HCT116 (cell line): ENCODE results near the gene RIN3. TPM values are rescaled to one million over a fixed set of nuclear protein-coding genes. Genes with fewer than 3 reads are reported as not detected.
A peak's percentile ranks its signal among the peaks of the same experiment; 100 is the strongest.

ENCODE experiments used
- ATAC-seq: fragments of 200-7000 bp; cut with Tn5 transposase; 2 replicates; pipeline ENCODE4 v1.9.1; 2020; ENCODE audit warnings: mild to moderate bottlenecking, moderate library complexity
- BruUV-seq: library from RNA; stranded (reverse); fragments of 400-500 nt; replicated peaks from 2 replicates; lab custom pipeline; 2021; lab: Mats Ljungman, UMichigan
- CTCF ChIA-PET: fragments of 300-600 bp; sonication (Branson Sonifier 250); formaldehyde crosslinking; loops from one replicate; lab custom pipeline; 2021; ENCODE audit warnings: antibody characterized with exemption; lab: Charles Lee
- POLR2A ChIA-PET: fragments of 300-600, 350-600 bp; sonication (Branson Sonifier 250); formaldehyde crosslinking; loops from one replicate; lab custom pipeline; 2021; ENCODE audit warnings: antibody characterized with exemption; lab: Charles Lee
- RAD21 ChIA-PET, 2 experiments: fragments of 300-600 bp; sonication (Branson Sonifier 250); formaldehyde crosslinking; loops; one replicate each; lab custom pipeline; 2023; ENCODE audit warnings: low total read pairs in 2 of 2; ENCODE audit not compliant: uncharacterized antibody in 2 of 2, unreplicated experiment in 2 of 2, low non-redundant PET in 1 of 2; lab: Charles Lee
- DNase-seq: peaks from one replicate; pipeline ENCODE4 v3.0.0-alpha.2; 2010; ENCODE audit warnings: low read depth, low spot score
- H2AFZ ChIP-seq: fragments of 200-600 bp; shearing (Covaris generic), sonication (generic); 2 replicates; pipeline ENCODE4 v1.6.1; 2017; ENCODE audit warnings: low read depth, mixed run types, mixed read lengths, antibody characterized with exemption, low read length; ENCODE audit not compliant: poor library complexity, severe bottlenecking
- H3K27ac ChIP-seq: 2 replicates; pipeline ENCODE4 v1.5.1; 2012; ENCODE audit warnings: low read depth, low read length
- H3K27me3 ChIP-seq: fragments of 200-600 bp; sonication (generic); 2 replicates; pipeline ENCODE4 v1.6.1; 2016; ENCODE audit warnings: mixed run types, low read length, mixed read lengths; ENCODE audit not compliant: insufficient read depth
- H3K36me3 ChIP-seq, 2 experiments: fragments of 200-500 bp in 1 of 2; fragments of 200-600 bp in 1 of 2; sonication (Bioruptor generic) in 1 of 2; sonication (generic) in 1 of 2; 2 replicates each; pipeline versions ENCODE4 v1.5.1 to v1.6.1; 2014 to 2016; ENCODE audit warnings: low read length in 2 of 2, inconsistent platforms in 1 of 2, mixed read lengths in 1 of 2, mixed run types in 1 of 2; ENCODE audit not compliant: insufficient read depth in 2 of 2, control insufficient read depth in 1 of 2
- H3K4me1 ChIP-seq, 2 experiments: fragments of 200-600 bp in 1 of 2; sonication (generic) in 1 of 2; 2 replicates each; pipeline versions ENCODE4 v1.5.1 to v1.6.1; 2012 to 2017; ENCODE audit warnings: low read length in 2 of 2, inconsistent platforms in 1 of 2, mild to moderate bottlenecking in 1 of 2, mixed read lengths in 1 of 2, mixed run types in 1 of 2, moderate library complexity in 1 of 2; ENCODE audit not compliant: insufficient read depth in 2 of 2, control insufficient read depth in 1 of 2
- H3K4me2 ChIP-seq: fragments of 200-600 bp; sonication (generic); 2 replicates; pipeline ENCODE4 v1.6.1; 2017; ENCODE audit warnings: mixed run types, low read length, mixed read lengths
- H3K4me3 ChIP-seq, 2 experiments: fragments of 200-600 bp in 1 of 2; sonication (generic) in 1 of 2; replicated peaks in 1 of 2; 2 replicates each; pipeline ENCODE4 v1.5.1; 2011 to 2016; ENCODE audit warnings: low read length in 2 of 2, control low read depth in 1 of 2, low read depth in 1 of 2, mild to moderate bottlenecking in 1 of 2, mixed read lengths in 1 of 2, mixed run types in 1 of 2
- H3K79me2 ChIP-seq: fragments of 200-600 bp; sonication (generic); 2 replicates; pipeline ENCODE4 v1.6.1; 2017; ENCODE audit warnings: mild to moderate bottlenecking, mixed run types, low read length, moderate library complexity, mixed read lengths; ENCODE audit not compliant: insufficient read depth
- H3K9ac ChIP-seq: fragments of 200-600 bp; sonication (generic); 2 replicates; pipeline ENCODE4 v1.6.1; 2016; ENCODE audit warnings: low read length, mixed read lengths
- H3K9me2 ChIP-seq: fragments of 200-600 bp; sonication (generic), shearing (Covaris generic); 2 replicates; pipeline ENCODE4 v1.6.1; 2017; ENCODE audit warnings: mixed run types, mild to moderate bottlenecking, moderate library complexity; ENCODE audit not compliant: insufficient read depth
- H3K9me3 ChIP-seq, 2 experiments: fragments of 200-500 bp in 1 of 2; fragments of 200-600 bp in 1 of 2; sonication (Bioruptor generic) in 1 of 2; sonication (generic) in 1 of 2; 2 replicates each; pipeline ENCODE4 v1.6.1; 2014 to 2017; ENCODE audit warnings: low read length in 2 of 2, mixed read lengths in 2 of 2, inconsistent platforms in 1 of 2, low read depth in 1 of 2, mild to moderate bottlenecking in 1 of 2, mixed run types in 1 of 2, moderate library complexity in 1 of 2; ENCODE audit not compliant: control insufficient read depth in 1 of 2, insufficient read depth in 1 of 2
- H4K20me1 ChIP-seq: fragments of 200-600 bp; sonication (generic), shearing (Covaris generic); 2 replicates; pipeline ENCODE4 v1.6.1; 2017; ENCODE audit warnings: mixed run types, mild to moderate bottlenecking, moderate library complexity; ENCODE audit not compliant: insufficient read depth
- ATF3 ChIP-seq: IDR thresholded peaks from 2 replicates; pipeline ENCODE4 v1.6.1; 2012
- CBX3 ChIP-seq: IDR thresholded peaks from 2 replicates; pipeline ENCODE4 v1.6.1; 2012; ENCODE audit warnings: low read depth
- CTCF ChIP-seq, 3 experiments: fragments of 200-600 bp in 1 of 3; sonication (generic) in 1 of 3; IDR thresholded peaks in 2 of 3; conservative IDR thresholded peaks in 1 of 3; 2 replicates each; pipeline ENCODE4 v1.5.1; 2012 to 2017; ENCODE audit warnings: low read depth in 2 of 3, low read length in 2 of 3, antibody characterized with exemption in 1 of 3, borderline replicate concordance in 1 of 3, control low read depth in 1 of 3, mild to moderate bottlenecking in 1 of 3, mixed read lengths in 1 of 3, mixed run types in 1 of 3, moderate library complexity in 1 of 3; ENCODE audit not compliant: insufficient read depth in 1 of 3
- EZH2phosphoT487 ChIP-seq: fragments of 200-600 bp; IDR thresholded peaks from 2 replicates; pipeline ENCODE4 v1.6.1; 2018; ENCODE audit warnings: antibody characterized with exemption, borderline replicate concordance
- FOSL1 ChIP-seq: IDR thresholded peaks from 2 replicates; pipeline ENCODE4 v1.6.1; 2012; ENCODE audit warnings: low read depth
- POLR2AphosphoS5 ChIP-seq: IDR thresholded peaks from 2 replicates; pipeline ENCODE4 v1.6.1; 2011; ENCODE audit warnings: mild to moderate bottlenecking, low read depth, low read length, moderate library complexity
- RAD21 ChIP-seq: IDR thresholded peaks from 2 replicates; pipeline ENCODE4 v1.6.1; 2012; ENCODE audit warnings: low read depth, mild to moderate bottlenecking
- SIN3A ChIP-seq: IDR thresholded peaks from 2 replicates; pipeline ENCODE4 v1.6.1; 2012; ENCODE audit warnings: low read depth
- TCF7L2 ChIP-seq: IDR thresholded peaks from 2 replicates; pipeline ENCODE4 v1.7.0; 2011; ENCODE audit warnings: borderline replicate concordance, inconsistent platforms; ENCODE audit not compliant: insufficient read depth, insufficient read length; ENCODE audit errors: extremely low read depth
- intact Hi-C: fragments of 100-400 bp; cut with micrococcal nuclease; formaldehyde crosslinking; loops from 2 replicates; pipeline ENCODE4 v1.10.0; 2022
- total RNA-seq: library from RNA; stranded (reverse); gene quantifications from one replicate; pipeline ENCODE4 v1.2.1, GENCODE V29; 2021; ENCODE audit not compliant: unreplicated experiment

Gene RIN3
- total RNA-seq, 1 experiment from 2014 or later = 22.2 TPM

GRCh38 chr14:92511453-92512238, 1.9 kb upstream of the RIN3 start:
- Histone ChIP-seq H3K27ac (peak overlapping the region; percentile 79), H3K9me2 (no peaks in the 10 kb centered on the region), H3K4me2 (peak overlapping the region; percentile 95), H3K9me3 (no peaks in the 10 kb centered on the region), H3K4me3 (peak overlapping the region; percentile 14 to 33), H4K20me1 (no peaks in the 10 kb centered on the region), H3K9ac (peak overlapping the region; percentile 55), H2AFZ (no peak overlapping the region), H3K27me3 (no peaks in the 10 kb centered on the region), H3K79me2 (peaks cover 5% of the 10 kb centered on the region; the same call in 1 of the 2 replicates), H3K36me3 (no peaks in the 10 kb centered on the region), H3K4me1 (peaks cover 36 to 54% of the 10 kb centered on the region in 2 experiments)
- ChIA-PET POLR2A (interaction anchor here (0.7 to 1.3 kb wide), 3 partner anchors 10 to 108 kb away, joined by 3 read pairs; no protein-coding TSS in a partner anchor), RAD21 (no interaction called here), CTCF (interaction anchor here (1.0 to 2.1 kb wide), 4 partner anchors 77 to 405 kb away, joined by 3 to 5 read pairs (median 4); partner anchors contain the start of gene ATXN3)
- BruUV-seq = no TSS peak
- peak; percentile 70 for ATAC-seq
- intact Hi-C loops = loop anchor here (2.0 kb wide), 2 partner anchors 39 to 55 kb away; no protein-coding TSS in a partner anchor
- DNase-seq = peak; percentile 94
- TF ChIP-seq SIN3A = no peak
- TF ChIP-seq ATF3 = no peak
- TF ChIP-seq TCF7L2 = peak; percentile 34
- TF ChIP-seq CTCF (IDR thresholded peaks at IDR 0.05 in 2 of 3, conservative IDR thresholded peaks at IDR 0.05 in 1 of 3; ENCODE audit: borderline replicate concordance in 1 of 3, insufficient read depth in 1 of 3, low read depth in 2 of 3, low read length in 2 of 3) = no peak
- TF ChIP-seq EZH2phosphoT487 = no peak
- TF ChIP-seq FOSL1 = no peak
- TF ChIP-seq POLR2AphosphoS5 = peak; percentile 40
- TF ChIP-seq CBX3 = no peak
- no peak for TF ChIP-seq RAD21
